ENCODE measurements around the gene DACT1.

DNA sequence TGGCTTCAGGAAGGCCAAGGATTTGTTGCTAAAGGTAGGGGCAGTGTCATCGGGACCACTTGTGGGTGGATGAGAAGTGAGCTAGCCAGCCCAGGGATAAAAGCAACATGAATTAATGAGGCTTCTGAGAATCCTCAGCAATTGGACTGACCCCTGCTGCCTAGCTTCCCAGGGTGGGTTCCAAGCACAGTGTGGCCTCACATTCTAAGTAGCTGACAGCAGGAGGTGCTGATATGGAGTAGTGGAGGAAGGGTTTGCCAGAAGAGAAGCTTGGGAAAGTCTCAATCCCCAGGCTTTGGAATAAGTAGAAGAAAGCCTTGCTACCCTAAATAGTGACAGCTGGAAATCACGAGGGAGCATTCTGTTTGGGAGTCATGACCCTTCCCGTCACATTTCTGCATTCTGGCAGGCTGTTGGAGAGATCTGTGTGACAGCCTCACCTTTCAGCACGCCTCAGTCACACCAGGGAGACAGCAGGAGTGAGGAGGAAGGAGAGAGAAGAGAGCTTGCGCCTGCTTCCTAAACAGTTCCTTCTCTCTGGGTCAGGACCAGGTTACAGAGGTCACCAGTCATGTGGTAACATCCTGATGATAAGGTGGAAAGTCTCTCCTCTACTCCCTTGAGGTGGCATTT lies 31.2 kb downstream of the DACT1 start:
- TF ChIP-seq EZH2 (optimal IDR thresholded peaks at IDR 0.05; ENCODE audit: low read depth, low read length) (no peak), EZH2phosphoT487 (IDR thresholded peaks at IDR 0.05; ENCODE audit: low read length) (no peak)
- TF ChIP-seq, protein P1, sequence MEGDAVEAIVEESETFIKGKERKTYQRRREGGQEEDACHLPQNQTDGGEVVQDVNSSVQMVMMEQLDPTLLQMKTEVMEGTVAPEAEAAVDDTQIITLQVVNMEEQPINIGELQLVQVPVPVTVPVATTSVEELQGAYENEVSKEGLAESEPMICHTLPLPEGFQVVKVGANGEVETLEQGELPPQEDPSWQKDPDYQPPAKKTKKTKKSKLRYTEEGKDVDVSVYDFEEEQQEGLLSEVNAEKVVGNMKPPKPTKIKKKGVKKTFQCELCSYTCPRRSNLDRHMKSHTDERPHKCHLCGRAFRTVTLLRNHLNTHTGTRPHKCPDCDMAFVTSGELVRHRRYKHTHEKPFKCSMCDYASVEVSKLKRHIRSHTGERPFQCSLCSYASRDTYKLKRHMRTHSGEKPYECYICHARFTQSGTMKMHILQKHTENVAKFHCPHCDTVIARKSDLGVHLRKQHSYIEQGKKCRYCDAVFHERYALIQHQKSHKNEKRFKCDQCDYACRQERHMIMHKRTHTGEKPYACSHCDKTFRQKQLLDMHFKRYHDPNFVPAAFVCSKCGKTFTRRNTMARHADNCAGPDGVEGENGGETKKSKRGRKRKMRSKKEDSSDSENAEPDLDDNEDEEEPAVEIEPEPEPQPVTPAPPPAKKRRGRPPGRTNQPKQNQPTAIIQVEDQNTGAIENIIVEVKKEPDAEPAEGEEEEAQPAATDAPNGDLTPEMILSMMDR (IDR thresholded peaks at IDR 0.05; ENCODE audit: low read length), result no peak
